Uterus (tissue), 4 donors: ENCODE results near the gene ZNF462. TPM values are rescaled to one million over a fixed set of nuclear protein-coding genes. Genes with fewer than 3 reads are reported as not detected.
"Not testable (repeated sequence)": the region's sequence is repeated elsewhere in the genome, so short reads cannot be mapped to it uniquely, and the experiment has no call there.

Experiments used
- DNase-seq, 2 donors: peaks; one replicate each; pipeline ENCODE4 v3.0.0-alpha.2; 2019 to 2020
- H3K27ac ChIP-seq, 2 donors: fragments of 200-600 bp; sonication (generic); 1 replicate in 1 of 2; 2 replicates in 1 of 2; pipeline ENCODE4 v1.5.1; 2016 to 2018
- H3K27me3 ChIP-seq, 2 donors: fragments of 200-600 bp; sonication (generic); one replicate each; pipeline ENCODE4 v1.5.1; 2018 to 2019; ENCODE audit warnings: control low read depth in 1 of 2
- H3K36me3 ChIP-seq, 2 donors: fragments of 200-600 bp; sonication (generic); one replicate each; pipeline ENCODE4 v1.5.1; 2019; ENCODE audit warnings: control low read depth in 1 of 2
- H3K4me1 ChIP-seq, 2 donors: fragments of 200-600 bp; sonication (generic); one replicate each; pipeline ENCODE4 v1.5.1; 2018 to 2019; ENCODE audit warnings: control low read depth in 1 of 2
- H3K4me3 ChIP-seq, 2 donors: fragments of 200-600 bp; sonication (generic); 1 replicate in 1 of 2; 2 replicates in 1 of 2; pipeline ENCODE4 v1.5.1; 2018 to 2019; ENCODE audit warnings: mild to moderate bottlenecking in 1 of 2
- H3K9me3 ChIP-seq, 2 donors: fragments of 200-600 bp; sonication (generic); one replicate each; pipeline ENCODE4 v1.5.1; 2019; ENCODE audit warnings: control low read depth in 1 of 2
- POLR2A ChIP-seq, 2 donors: fragments of 450-650 bp; IDR thresholded peaks; one replicate each; pipeline ENCODE4 v1.6.1; 2016; ENCODE audit warnings: antibody characterized with exemption in 2 of 2, mild to moderate bottlenecking in 1 of 2, moderate library complexity in 1 of 2
- intact Hi-C: fragments of 100-400 bp; cut with DNase I; formaldehyde crosslinking; loops from one replicate; pipeline ENCODE4 v1.15.1; 2023; ENCODE audit warnings: low total_unique reads
- total RNA-seq, 4 donors: library from RNA; depleted of rRNA in 3 of 4; stranded (reverse); fragments of >200 nt in 3 of 4; gene quantifications; one replicate each; pipeline versions ENCODE4 v1.1.0 to v1.2.4, GENCODE V29; 2014 to 2023
- TF ChIP-seq, protein P1 (sequence below), 4 experiments: fragments of 200-600 bp in 2 of 4; fragments of 450-650 bp in 2 of 4; sonication (generic) in 2 of 4; IDR thresholded peaks; one replicate each; pipeline ENCODE4 v1.5.1; 2016 to 2019; ENCODE audit warnings: antibody characterized with exemption in 4 of 4, mild to moderate bottlenecking in 2 of 4, moderate library complexity in 1 of 4
- donor health status: DM: yes; HTN: yes; CAD: no.

Gene ZNF462
- total RNA-seq, 4 donors from 2014 or later, result 18.2 to 136 (median 60.1) TPM

DNA sequence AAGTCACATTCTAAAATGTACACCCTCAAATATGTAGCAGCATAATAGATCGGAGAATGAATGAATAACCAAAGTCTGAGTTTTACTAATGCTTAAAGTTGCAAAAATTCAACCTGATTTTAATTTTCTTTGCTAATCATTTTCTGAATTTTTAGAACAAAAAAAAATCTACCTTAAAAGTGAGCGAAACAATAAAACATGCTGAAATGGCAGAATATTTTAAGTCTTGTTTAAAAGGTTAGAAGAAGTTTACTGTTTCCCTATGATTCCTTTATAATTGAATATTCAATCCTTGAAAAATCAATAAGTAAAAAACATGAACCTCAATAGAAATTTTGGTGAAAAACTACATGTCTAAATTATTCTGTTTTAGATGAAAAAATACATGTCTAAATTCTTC lies 27.1 kb upstream of the ZNF462 start:
- no peak for DNase-seq
- H3K27ac ChIP-seq, result no peak overlapping the region
- no peak overlapping the region for H3K4me3 ChIP-seq
- no peaks in the 10 kb centered on the region for H3K27me3 ChIP-seq
- no peak for TF ChIP-seq POLR2A (IDR thresholded peaks at IDR 0.05)
- TF ChIP-seq, protein P1, sequence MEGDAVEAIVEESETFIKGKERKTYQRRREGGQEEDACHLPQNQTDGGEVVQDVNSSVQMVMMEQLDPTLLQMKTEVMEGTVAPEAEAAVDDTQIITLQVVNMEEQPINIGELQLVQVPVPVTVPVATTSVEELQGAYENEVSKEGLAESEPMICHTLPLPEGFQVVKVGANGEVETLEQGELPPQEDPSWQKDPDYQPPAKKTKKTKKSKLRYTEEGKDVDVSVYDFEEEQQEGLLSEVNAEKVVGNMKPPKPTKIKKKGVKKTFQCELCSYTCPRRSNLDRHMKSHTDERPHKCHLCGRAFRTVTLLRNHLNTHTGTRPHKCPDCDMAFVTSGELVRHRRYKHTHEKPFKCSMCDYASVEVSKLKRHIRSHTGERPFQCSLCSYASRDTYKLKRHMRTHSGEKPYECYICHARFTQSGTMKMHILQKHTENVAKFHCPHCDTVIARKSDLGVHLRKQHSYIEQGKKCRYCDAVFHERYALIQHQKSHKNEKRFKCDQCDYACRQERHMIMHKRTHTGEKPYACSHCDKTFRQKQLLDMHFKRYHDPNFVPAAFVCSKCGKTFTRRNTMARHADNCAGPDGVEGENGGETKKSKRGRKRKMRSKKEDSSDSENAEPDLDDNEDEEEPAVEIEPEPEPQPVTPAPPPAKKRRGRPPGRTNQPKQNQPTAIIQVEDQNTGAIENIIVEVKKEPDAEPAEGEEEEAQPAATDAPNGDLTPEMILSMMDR (IDR thresholded peaks at IDR 0.05), result no peak
- H3K4me1 ChIP-seq, result no peaks in the 10 kb centered on the region
- no peaks in the 10 kb centered on the region for H3K9me3 ChIP-seq
- no peaks in the 10 kb centered on the region for H3K36me3 ChIP-seq
- intact Hi-C loops, result no loop called here

DNA sequence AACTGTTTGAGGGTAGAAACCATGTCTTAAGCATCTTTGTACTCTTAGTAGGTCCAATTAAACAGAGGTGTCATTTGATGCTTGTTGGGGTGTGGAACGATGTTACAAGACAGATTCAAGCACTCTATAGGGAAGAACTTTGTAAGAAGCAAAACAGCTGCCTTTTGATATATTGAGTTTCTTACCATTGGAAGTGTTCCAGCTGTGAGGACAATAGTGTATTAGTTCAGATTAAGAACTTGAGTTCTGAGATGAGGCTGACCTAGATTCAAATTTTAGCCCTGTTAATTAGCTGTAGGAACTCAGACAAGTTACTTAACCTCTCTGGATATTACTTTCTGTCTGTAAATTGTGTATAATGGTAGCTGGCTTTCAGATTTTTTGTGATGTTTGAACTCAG lies 19.6 kb upstream of the ZNF462 start:
- intact Hi-C loops, result no loop called here
- H3K4me3 ChIP-seq, result no peak overlapping the region
- no peak overlapping the region for H3K27ac ChIP-seq
- DNase-seq, result no peak
- no peaks in the 10 kb centered on the region for H3K36me3 ChIP-seq
- H3K9me3 ChIP-seq, result no peaks in the 10 kb centered on the region
- H3K4me1 ChIP-seq, result no peaks in the 10 kb centered on the region
- H3K27me3 ChIP-seq, result no peaks in the 10 kb centered on the region
- TF ChIP-seq POLR2A (IDR thresholded peaks at IDR 0.05), result no peak
- TF ChIP-seq, protein P1 (IDR thresholded peaks at IDR 0.05), result no peak

DNA sequence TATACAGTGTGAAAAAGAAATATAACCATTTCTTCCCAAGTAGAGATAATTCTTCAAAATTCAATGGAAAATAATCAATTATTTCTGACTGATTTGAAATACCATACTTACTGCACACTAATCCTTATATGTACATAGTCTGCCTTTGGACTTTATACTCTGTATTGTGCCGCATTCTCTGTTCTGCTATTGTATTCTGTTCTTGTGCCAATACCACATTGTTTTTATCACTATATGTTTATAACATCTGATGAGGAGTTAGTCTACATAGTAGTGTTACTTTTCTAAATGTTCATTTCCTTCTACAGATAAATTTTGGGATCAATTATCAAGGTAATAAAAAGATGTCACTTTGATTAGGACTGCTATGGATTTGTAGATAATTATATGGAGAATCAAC lies 16.7 kb upstream of the ZNF462 start:
- no peaks in the 10 kb centered on the region for H3K9me3 ChIP-seq
- TF ChIP-seq, protein P1 (IDR thresholded peaks at IDR 0.05), result no peak
- TF ChIP-seq POLR2A (IDR thresholded peaks at IDR 0.05), result no peak

GRCh38 chr9:106846857-106847256 lies 16.1 kb upstream of the ZNF462 start:
- H3K9me3 ChIP-seq, result no peaks in the 10 kb centered on the region
- DNase-seq, result no peak
- H3K4me1 ChIP-seq, result no peaks in the 10 kb centered on the region
- no peak overlapping the region for H3K27ac ChIP-seq
- TF ChIP-seq, protein P1 (IDR thresholded peaks at IDR 0.05), result no peak
- TF ChIP-seq POLR2A (IDR thresholded peaks at IDR 0.05), result no peak
- no peaks in the 10 kb centered on the region for H3K36me3 ChIP-seq
- H3K27me3 ChIP-seq, result no peaks in the 10 kb centered on the region
- no peak overlapping the region for H3K4me3 ChIP-seq
- intact Hi-C loops, result no loop called here

More for the DNA sequence above, 16.7 kb upstream of the ZNF462 start:
- H3K27me3 ChIP-seq, result no peaks in the 10 kb centered on the region
- no peaks in the 10 kb centered on the region for H3K36me3 ChIP-seq
- no peak overlapping the region for H3K4me3 ChIP-seq
- DNase-seq, result no peak
- H3K4me1 ChIP-seq, result no peaks in the 10 kb centered on the region
- no peak overlapping the region for H3K27ac ChIP-seq
- intact Hi-C loops, result no loop called here

GRCh38 chr9:106851640-106852039 lies 11.3 kb upstream of the ZNF462 start:
- H3K27me3 ChIP-seq, H3K4me3 ChIP-seq, intact Hi-C loops, H3K9me3 ChIP-seq, H3K36me3 ChIP-seq, DNase-seq, H3K27ac ChIP-seq, H3K4me1 ChIP-seq: not testable (repeated sequence)

DNA sequence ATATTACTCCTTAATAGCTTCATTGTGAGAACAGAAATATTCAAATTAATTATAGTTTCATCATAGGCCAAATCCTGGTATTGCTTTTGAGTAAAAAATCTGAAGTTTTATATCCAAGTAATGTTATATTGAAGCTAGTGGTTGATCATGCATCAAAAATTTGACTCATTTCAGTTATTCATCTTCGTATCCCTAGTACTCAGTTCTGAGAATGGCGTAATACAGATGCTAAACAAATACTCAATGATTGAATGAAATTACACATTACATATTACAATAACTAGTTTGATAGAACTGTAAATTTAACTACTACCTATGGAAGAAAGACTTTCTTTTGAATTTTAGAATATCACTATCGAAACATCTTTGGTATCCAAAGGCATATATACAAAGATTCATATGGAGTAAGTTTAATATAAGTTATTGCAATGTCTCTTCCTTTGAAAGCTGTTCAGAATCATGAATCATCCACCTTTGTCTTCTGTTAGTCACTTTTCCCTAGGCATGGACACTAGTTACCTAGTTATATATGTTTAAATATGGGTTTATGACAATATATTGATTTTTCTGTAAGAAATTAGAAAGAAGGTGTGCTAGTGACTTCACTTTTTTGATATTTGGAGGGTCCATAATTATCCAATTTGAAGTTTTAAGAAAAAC lies 5.0 kb upstream of the ZNF462 start:
- Histone ChIP-seq H3K9me3 (no peaks in the 10 kb centered on the region), H3K4me1 (no peaks in the 10 kb centered on the region), H3K4me3 (no peak overlapping the region), H3K36me3 (no peaks in the 10 kb centered on the region), H3K27me3 (no peaks in the 10 kb centered on the region), H3K27ac (no peak overlapping the region)
- intact Hi-C loops, result no loop called here
- no peak for TF ChIP-seq POLR2A (IDR thresholded peaks at IDR 0.05)
- TF ChIP-seq, protein P1 (IDR thresholded peaks at IDR 0.05), result no peak
- DNase-seq, result no peak
